Smooth muscle cell of the brain vasculature (primary cell): Measurements from ENCODE around the gene NPC1.
"Not testable (repeated sequence)": the region's sequence is repeated elsewhere in the genome, so short reads cannot be mapped to it uniquely, and the experiment has no call there.

Source experiments
- DNase-seq: peaks from one replicate; pipeline ENCODE4 v3.0.0-alpha.2; 2012; ENCODE audit warnings: low read depth, low spot score

NPC1 gene

GRCh38 chr18:23523429-23524212, 62.7 kb downstream of the NPC1 start:
- DNase-seq = no peak

DNA sequence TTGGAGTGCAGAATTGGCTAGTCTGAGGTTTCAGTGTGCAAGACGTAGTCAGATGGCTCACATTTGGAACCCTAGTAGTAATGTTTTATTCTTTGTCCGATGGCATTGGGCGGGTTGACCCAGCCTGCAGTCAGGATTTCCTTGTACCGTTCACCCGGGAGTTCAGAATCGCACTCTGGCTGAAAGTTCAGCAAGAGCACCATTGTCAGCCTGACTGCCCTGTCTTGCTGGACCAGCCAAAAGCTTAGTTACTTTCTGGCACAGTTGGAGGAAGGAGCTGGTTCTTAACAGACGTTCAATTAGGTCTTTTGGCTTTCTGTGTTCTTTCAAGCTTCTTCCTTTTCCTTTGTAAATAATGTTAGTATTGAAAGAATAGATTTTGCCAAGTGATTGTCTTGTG, 64.4 kb downstream of the NPC1 start:
- DNase-seq = no peak

DNA sequence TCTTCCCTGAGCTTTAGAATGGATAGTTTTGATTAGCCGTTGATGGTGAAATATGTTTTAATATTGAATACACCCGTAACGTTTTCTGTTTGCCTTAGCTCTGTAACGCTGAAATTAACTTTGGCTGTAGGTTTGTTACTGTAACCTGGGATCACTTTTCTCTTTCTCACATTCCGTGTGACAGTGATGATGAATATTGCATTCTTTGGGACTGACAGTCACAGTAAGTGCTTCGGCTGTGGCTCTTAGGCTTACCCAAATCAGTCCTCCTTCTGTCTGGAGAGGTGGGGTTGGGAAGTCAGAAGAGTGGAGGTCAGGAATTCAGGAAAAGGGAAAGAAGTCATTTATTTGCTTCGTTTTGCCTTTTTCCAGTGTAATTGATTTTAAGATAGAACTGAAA, 65.0 kb downstream of the NPC1 start:
- DNase-seq = no peak

GRCh38 chr18:23519734-23520133, 66.6 kb downstream of the NPC1 start:
- DNase-seq = no peak

GRCh38 chr18:23515911-23516546, 70.3 kb downstream of the NPC1 start:
- peak; percentile 55 for DNase-seq

DNA sequence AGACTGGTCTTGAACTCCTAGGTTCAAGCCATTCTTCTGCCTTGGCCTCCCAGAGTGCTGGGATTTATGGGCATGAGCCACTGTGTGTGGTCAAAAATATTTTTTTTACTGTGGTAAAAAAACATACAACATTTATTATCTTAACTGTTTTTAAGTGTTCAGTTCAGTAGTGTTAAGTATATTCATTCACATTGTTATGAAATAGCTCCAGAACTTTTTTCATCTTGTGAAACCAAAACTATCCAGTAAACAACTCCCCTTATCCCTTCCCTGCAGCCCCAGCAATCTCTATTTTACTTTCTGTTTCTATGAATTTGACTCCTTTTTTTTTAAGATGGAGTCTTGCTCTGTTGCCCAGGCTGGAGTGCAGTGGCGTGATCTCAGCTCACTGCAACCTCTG, 73.7 kb downstream of the NPC1 start:
- no peak for DNase-seq

GRCh38 chr18:23512216-23512615, 74.1 kb downstream of the NPC1 start:
- not testable (repeated sequence) for DNase-seq

DNA sequence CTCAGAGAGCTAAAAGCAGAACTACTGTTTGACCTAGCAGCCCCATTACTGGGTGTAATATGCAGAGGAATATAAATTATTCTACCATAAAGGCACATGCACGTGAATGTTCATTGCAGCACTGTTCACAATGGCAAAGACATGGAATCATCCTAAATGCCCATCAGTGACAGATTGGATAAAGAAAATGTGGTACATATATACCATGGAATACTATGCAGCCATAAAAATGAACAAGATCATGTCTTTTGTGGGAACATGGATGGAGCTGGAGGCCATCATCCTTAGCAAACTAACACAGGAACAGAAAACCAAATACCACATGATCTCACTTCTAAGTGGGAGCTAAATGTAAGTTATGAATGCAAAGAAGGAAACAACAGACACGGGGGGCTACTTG, 75.4 kb downstream of the NPC1 start:
- not testable (repeated sequence) for DNase-seq

GRCh38 chr18:23506393-23506792, 79.9 kb downstream of the NPC1 start:
- DNase-seq = no peak

- no peak for DNase-seq
Observed at GRCh38 chr18:23504720-23505119, 81.6 kb downstream of the NPC1 start.

DNA sequence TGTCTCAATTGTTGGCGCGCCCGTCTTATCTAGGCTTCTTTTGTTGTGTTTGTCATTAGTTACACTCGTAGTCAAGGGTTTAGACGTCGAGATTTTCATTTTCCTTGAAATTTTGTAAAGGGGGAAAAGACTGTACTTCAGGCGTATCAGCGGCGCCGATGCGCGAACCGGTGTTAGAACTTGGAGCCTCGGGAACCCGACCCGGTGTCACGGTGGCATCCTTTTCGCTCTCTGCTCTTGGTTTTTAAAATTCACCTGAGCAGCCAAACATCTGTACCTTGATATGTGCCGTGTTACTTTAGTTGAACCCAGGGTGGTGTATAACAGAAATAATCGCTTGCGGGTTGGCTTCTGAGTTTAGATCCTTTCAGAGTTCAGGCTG, 82.4 kb downstream of the NPC1 start:
- no peak for DNase-seq

DNA sequence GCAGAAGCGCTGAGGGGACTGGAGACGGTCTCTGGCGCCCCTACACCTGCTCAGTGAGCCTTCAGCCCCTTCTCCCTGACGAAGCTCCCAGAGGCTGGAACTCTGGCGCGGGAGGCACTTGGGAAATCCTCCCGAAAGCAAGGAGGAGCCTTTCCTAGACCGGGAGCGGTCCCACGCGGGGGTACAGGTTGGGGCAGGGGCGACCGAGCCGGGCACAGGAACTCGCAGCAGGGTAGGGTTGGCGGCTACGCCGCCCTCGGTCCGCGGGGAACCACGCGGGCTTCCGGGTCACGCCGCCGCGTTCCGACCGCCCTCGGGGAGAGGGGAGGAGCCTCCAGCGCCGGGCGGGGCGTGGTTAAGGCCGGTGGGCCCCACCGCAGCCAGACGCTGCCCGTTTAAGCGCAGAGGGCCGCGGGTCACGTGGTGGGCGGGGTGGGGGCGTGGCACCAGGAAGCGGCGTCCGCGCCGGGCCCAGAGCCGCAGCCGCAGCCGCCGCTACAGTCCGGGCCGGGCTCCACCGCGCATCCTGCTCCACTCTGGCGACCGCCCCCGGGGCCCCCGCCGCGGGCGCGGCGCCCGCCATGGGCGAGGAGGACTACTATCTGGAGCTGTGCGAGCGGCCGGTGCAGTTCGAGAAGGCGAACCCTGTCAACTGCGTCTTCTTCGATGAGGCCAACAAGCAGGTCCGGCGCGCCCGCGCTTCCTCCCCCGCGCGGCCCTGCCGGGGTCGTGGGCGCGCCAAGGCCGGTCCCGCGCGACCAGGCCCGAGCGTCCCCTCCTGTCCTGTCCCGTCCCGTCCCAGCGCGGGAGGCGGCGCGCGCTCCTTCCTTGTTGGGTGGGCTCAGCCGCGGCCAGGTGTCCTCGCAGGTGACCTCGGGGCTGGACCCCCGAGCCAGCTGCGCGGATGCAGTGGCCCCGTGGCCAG, 83.0 kb downstream of the NPC1 start, which contains the start of gene RMC1:
Gene RMC1, plus strand, starts transcription at position 474 of the 925 bp plus-strand sequence. Its CDS starts 108 bp downstream, at position 582.
- peak; percentile 78 for DNase-seq

DNA sequence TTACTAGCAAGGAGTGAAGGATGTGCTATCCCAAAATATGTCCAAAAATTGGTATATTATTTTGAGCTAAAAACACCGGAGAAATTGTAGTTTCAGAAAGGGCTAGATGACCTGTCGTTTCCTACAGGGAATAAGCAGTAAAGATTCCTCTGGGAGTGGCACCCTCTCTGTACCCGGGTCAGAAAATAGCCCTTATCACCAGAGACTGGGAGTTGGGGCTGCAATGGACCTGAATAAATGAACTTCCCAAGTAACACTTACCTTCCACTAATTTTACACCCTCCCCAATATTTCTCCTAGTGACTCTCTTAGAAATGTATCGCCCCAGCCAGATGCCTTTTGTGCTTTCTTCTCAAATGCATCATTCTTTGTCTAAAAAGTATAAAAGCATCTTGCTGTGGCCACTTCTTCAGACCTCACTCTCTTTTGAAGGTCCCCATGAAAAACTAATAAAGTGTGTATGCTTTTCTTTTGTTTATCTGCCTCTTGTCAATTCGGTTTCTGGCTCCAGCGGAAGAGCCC, 83.7 kb downstream of the NPC1 start:
- no peak for DNase-seq

DNA sequence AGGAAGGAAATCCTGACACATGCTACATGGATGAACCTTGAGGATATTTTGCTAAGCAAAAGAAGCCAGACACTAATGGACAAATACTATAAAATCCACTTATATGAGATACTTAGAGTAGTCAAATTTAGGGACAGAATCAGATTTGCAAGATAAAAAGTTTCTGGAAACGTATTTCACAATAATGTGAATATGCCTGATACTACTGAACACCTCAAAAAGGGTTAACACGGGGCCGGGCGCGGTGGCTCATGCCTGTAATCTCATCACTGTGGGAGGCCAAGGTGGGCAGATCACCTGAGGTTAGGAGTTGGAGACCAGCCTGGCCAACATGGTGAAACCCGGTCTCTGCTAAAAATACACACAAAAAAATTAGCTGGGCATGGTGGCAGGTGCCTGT, 84.7 kb downstream of the NPC1 start:
- no peak for DNase-seq

DNA sequence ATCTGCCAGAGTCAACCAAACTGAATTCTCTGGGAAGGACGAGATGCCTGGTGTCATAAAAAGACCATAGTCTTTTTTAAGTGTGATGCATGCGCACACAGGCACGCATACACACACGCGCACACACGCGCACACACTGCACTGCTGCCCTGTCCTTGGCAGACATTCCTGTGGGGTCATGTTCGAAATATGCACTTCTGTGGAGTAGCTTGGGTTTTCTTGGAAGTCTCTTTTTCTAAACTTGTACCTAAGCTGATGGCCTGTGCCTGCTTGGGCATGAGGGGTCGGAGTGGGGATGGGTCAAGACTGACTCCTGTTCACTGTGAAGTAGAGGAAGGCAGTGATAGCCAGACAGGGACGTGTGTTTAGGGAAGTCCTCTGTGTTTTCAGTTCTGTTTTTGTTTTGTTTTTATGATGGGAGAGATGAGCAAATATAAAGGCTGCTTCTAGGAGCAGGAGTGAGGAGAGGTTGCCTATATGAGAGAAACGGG, 87.0 kb downstream of the NPC1 start:
- DNase-seq = no peak

DNA sequence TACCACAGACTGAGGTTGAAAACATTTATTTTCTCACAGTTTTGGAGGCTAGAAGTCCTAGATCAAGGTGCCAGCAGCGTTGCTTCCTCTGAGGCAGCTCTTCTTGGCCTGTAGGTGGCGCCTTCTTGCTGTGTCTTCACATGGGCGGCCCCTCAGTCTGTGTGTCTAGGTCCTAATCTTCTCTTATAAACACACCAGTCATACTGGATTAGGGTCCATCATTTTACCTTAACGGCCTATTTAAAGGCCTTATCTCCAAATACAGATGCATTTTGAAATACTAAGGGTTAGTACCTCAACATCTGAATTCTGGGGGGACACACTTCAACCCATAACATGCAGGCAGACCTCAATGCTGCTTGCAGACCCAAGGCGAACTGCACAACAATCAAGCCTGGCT, 87.4 kb downstream of the NPC1 start:
- no peak for DNase-seq

- DNase-seq = no peak
Observed at GRCh38 chr18:23498117-23498516, 88.2 kb downstream of the NPC1 start.

- DNase-seq = no peak
Observed at GRCh38 chr18:23495723-23496440, 90.4 kb downstream of the NPC1 start.

GRCh38 chr18:23494992-23495391, 91.3 kb downstream of the NPC1 start:
- no peak for DNase-seq

DNA sequence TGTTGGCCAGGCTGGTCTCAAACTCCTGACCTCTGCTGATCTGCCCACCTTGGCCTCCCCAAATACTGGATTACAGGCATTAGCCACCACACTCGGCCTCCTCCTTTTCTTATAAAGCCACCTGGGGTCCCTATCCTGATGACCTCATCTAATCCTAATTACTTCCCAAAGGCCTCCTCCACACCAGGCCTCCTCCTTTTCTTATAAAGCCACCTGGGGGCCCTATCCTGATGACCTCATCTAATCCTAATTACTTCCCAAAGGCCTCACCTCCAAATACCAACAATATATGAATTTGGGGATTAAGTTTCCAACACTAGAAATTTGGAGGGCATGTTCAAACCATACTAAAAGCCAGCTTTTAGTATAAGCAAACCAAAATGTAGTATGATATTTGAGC, 92.7 kb downstream of the NPC1 start:
- DNase-seq = no peak

DNA sequence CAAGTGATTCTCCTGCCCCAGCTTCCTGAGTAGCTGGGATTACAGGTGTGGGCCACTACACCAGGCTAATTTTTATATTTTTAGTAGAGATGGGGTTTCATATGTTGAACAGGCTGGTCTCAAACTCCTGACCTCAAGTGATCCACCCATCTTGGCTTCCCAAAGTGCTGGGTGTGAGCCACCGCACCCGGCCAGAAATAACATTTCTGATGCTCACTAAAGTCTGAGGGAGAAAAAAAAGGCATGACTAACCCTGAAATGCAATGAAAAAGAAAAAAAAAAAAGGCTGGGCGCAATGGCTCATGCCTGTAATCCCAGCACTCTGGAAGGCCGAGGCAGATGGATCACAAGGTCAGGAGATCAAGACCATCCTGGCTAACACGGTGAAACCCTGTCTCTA, 96.7 kb downstream of the NPC1 start:
- DNase-seq = not testable (repeated sequence)
